A549 (cell line): ENCODE measurements around the gene ARID3A. TPM values are rescaled to one million over a fixed set of nuclear protein-coding genes. Genes with fewer than 3 reads are reported as not detected.

Experiments used
- ATAC-seq, 2 experiments: fragments of 200-7000 bp in 1 of 2; fragments of >200 bp in 1 of 2; cut with Nextera tagmentation in 1 of 2; cut with Tn5 transposase in 1 of 2; 3 replicates each; pipeline versions ENCODE4 v1.8.0 to v1.9.1; 2018 to 2020; ENCODE audit warnings: mild to moderate bottlenecking in 1 of 2, moderate library complexity in 1 of 2
- CTCF ChIA-PET: fragments of 300-600 bp; sonication (Branson Sonifier 250); formaldehyde crosslinking; extraction: SDS; loops from one replicate; lab custom pipeline; 2021; ENCODE audit warnings: antibody characterized with exemption, inconsistent platforms; lab: Yijun Ruan, JAX
- POLR2A ChIA-PET: fragments of 350-600 bp; formaldehyde crosslinking; extraction: SDS; loops from one replicate; lab custom pipeline; 2021; ENCODE audit warnings: antibody characterized with exemption, inconsistent platforms; lab: Yijun Ruan, JAX
- DNase-seq, 2 experiments: peaks; one replicate each; pipeline versions ENCODE4 v3.0.0 to v3.0.0-alpha.2; 2011 to 2016; ENCODE audit warnings: low read depth in 1 of 2, low spot score in 1 of 2
- FAIRE-seq: peaks from 2 replicates; lab custom pipeline; 2011; peaks lifted over from hg19 to GRCh38; lab: Jason Lieb, UNC
- H3K27ac ChIP-seq, 2 experiments: fragments of >200 bp; sonication (Bioruptor Twin); formaldehyde crosslinking; 3 replicates each; pipeline ENCODE4 v1.5.1; 2016 to 2017
- H3K4me1 ChIP-seq: fragments of >200 bp; sonication (Bioruptor Twin); formaldehyde crosslinking; 3 replicates; pipeline ENCODE4 v1.6.1; 2016
- H3K4me2 ChIP-seq: fragments of >200 bp; sonication (Bioruptor Twin); formaldehyde crosslinking; 3 replicates; pipeline ENCODE4 v1.6.1; 2016
- H3K4me3 ChIP-seq: fragments of >200 bp; sonication (Bioruptor Twin); formaldehyde crosslinking; 3 replicates; pipeline ENCODE4 v1.5.1; 2016
- H3K9me3 ChIP-seq: fragments of >200 bp; sonication (Bioruptor Twin); formaldehyde crosslinking; 3 replicates; pipeline ENCODE4 v1.6.1; 2016
- BCL3 ChIP-seq: fragments of >200 bp; sonication (Bioruptor Twin); formaldehyde crosslinking; IDR thresholded peaks from 3 replicates; pipeline ENCODE4 v1.6.1; 2016
- CBX2 ChIP-seq: fragments of 200-600 bp; sonication (generic); IDR thresholded peaks from 2 replicates; pipeline ENCODE4 v1.6.1; 2016; ENCODE audit warnings: low read depth, mild to moderate bottlenecking, borderline replicate concordance
- CHD2 ChIP-seq: fragments of 150-350 bp; IDR thresholded peaks from 2 replicates; pipeline ENCODE4 v1.6.1; 2014; ENCODE audit warnings: low read length; ENCODE audit not compliant: partially characterized antibody
- CTCF ChIP-seq: fragments of >200 bp; sonication (Bioruptor Twin); formaldehyde crosslinking; IDR thresholded peaks from 3 replicates; pipeline ENCODE4 v1.5.1; 2016
- EHF ChIP-seq: fragments of 250-450 bp; sonication (Bioruptor Pico); IDR thresholded peaks from 2 replicates; pipeline ENCODE4 v1.5.0; 2020; ENCODE audit warnings: mild to moderate bottlenecking
- EHMT2 ChIP-seq: fragments of 200-600 bp; sonication (generic); IDR thresholded peaks from 2 replicates; pipeline ENCODE4 v1.6.1; 2016; ENCODE audit warnings: antibody characterized with exemption, low read depth, mild to moderate bottlenecking, moderate library complexity
- FOXS1 ChIP-seq: fragments of 250-450 bp; sonication (Bioruptor Pico); IDR thresholded peaks from 2 replicates; pipeline ENCODE4 v1.5.0; 2020; ENCODE audit warnings: mild to moderate bottlenecking, moderate library complexity
- GATA3 ChIP-seq: IDR thresholded peaks from 2 replicates; pipeline ENCODE4 v1.6.1; 2012; ENCODE audit warnings: borderline replicate concordance
- HEYL ChIP-seq: fragments of 250-450 bp; sonication (Bioruptor Pico); IDR thresholded peaks from 2 replicates; pipeline ENCODE4 v1.8.0; 2021; ENCODE audit warnings: mild to moderate bottlenecking, moderate library complexity
- HOXB5 ChIP-seq: fragments of 250-450 bp; sonication (Bioruptor Pico); IDR thresholded peaks from 2 replicates; pipeline ENCODE4 v1.5.0; 2020; ENCODE audit warnings: mild to moderate bottlenecking, moderate library complexity
- JUN ChIP-seq, 2 experiments: fragments of >200 bp; sonication (Bioruptor Twin); formaldehyde crosslinking; IDR thresholded peaks; 2 replicates in 1 of 2; 3 replicates in 1 of 2; pipeline ENCODE4 v1.6.1; 2016 to 2017
- KDM5A ChIP-seq: fragments of 200-600 bp; sonication (generic); IDR thresholded peaks from 2 replicates; pipeline ENCODE4 v1.6.1; 2016; ENCODE audit warnings: antibody characterized with exemption, mild to moderate bottlenecking
- MYC ChIP-seq: IDR thresholded peaks from 2 replicates; pipeline ENCODE4 v1.6.1; 2012; ENCODE audit warnings: mild to moderate bottlenecking, inconsistent platforms, low read length, improper control_type of control experiment, borderline replicate concordance
- NPAS2 ChIP-seq: fragments of 250-450 bp; sonication (Bioruptor Pico); IDR thresholded peaks from 2 replicates; pipeline ENCODE4 v1.8.0; 2022; ENCODE audit warnings: mild to moderate bottlenecking, moderate library complexity, borderline replicate concordance
- NR3C1 ChIP-seq: fragments of >200 bp; sonication (Bioruptor Twin); formaldehyde crosslinking; IDR thresholded peaks from 3 replicates; pipeline ENCODE4 v1.6.1; 2017
- POLR2AphosphoS2 ChIP-seq: conservative IDR thresholded peaks from 2 replicates; pipeline ENCODE4 v1.6.1; 2012; ENCODE audit warnings: low read length, improper control_type of control experiment, inconsistent platforms
- RCOR1 ChIP-seq: fragments of 150-350 bp; IDR thresholded peaks from 2 replicates; pipeline ENCODE4 v1.6.1; 2014; ENCODE audit warnings: antibody characterized with exemption, low read length, low read depth
- RFX5 ChIP-seq: fragments of 450-650 bp; IDR thresholded peaks from 2 replicates; pipeline ENCODE4 v1.7.1; 2014; ENCODE audit warnings: antibody characterized with exemption, mild to moderate bottlenecking, moderate library complexity
- RNF2 ChIP-seq: fragments of 200-600 bp; sonication (generic); IDR thresholded peaks from 2 replicates; pipeline ENCODE4 v1.6.1; 2016; ENCODE audit warnings: low read depth, mild to moderate bottlenecking, antibody characterized with exemption, moderate library complexity, borderline replicate concordance
- SMC3 ChIP-seq: fragments of >200 bp; sonication (Bioruptor Twin); formaldehyde crosslinking; IDR thresholded peaks from 3 replicates; pipeline ENCODE4 v1.6.1; 2018; ENCODE audit warnings: inconsistent platforms
- TP53 ChIP-seq: fragments of 250-450 bp; sonication (Bioruptor Pico); IDR thresholded peaks from 2 replicates; pipeline ENCODE4 v1.5.0; 2021; ENCODE audit warnings: mild to moderate bottlenecking, moderate library complexity
- ZC3H11A ChIP-seq: fragments of 450-650 bp; IDR thresholded peaks from 2 replicates; pipeline ENCODE4 v1.6.1; 2014; ENCODE audit warnings: antibody characterized with exemption, mild to moderate bottlenecking
- ZFP36 ChIP-seq: fragments of 450-650 bp; IDR thresholded peaks from 2 replicates; pipeline ENCODE4 v1.6.1; 2014; ENCODE audit warnings: borderline replicate concordance; ENCODE audit not compliant: partially characterized antibody
- ZNF302 ChIP-seq: fragments of 250-450 bp; sonication (Bioruptor Pico); IDR thresholded peaks from 2 replicates; pipeline ENCODE4 v1.9.0; 2021; ENCODE audit warnings: inconsistent platforms, mild to moderate bottlenecking, moderate library complexity
- WGBS: methylation state at CpG from one replicate; pipeline ENCODE4 v1.1.6; 2017; ENCODE audit errors: missing lambda C conversion rate; 5-methylcytosine and 5-hydroxymethylcytosine counted together
- polyA plus RNA-seq, 4 experiments: library from polyadenylated mRNA; depleted of rRNA in 3 of 4; stranded (reverse); fragments of >200 nt; fragmentation: RNase III in 1 of 4; extraction: RNeasy Plus Mini Kit Qiagen cat#74134 plus additional on column Dnase treatment in 1 of 4; gene quantifications; 2 replicates in 3 of 4; 3 replicates in 1 of 4; pipeline ENCODE4 v1.2.3, GENCODE V29; 2011 to 2017
- TF ChIP-seq, protein P1 (sequence below): IDR thresholded peaks from 2 replicates; pipeline ENCODE4 v1.6.1; 2012; ENCODE audit warnings: low read depth, borderline replicate concordance
- TF ChIP-seq, protein P2 (sequence below): IDR thresholded peaks from 2 replicates; pipeline ENCODE4 v1.6.1; 2012

ARID3A gene
- polyA plus RNA-seq, 2 of the 4 experiments (the other 2 are of a cell fraction) = 3.3 to 6.1 TPM

DNA sequence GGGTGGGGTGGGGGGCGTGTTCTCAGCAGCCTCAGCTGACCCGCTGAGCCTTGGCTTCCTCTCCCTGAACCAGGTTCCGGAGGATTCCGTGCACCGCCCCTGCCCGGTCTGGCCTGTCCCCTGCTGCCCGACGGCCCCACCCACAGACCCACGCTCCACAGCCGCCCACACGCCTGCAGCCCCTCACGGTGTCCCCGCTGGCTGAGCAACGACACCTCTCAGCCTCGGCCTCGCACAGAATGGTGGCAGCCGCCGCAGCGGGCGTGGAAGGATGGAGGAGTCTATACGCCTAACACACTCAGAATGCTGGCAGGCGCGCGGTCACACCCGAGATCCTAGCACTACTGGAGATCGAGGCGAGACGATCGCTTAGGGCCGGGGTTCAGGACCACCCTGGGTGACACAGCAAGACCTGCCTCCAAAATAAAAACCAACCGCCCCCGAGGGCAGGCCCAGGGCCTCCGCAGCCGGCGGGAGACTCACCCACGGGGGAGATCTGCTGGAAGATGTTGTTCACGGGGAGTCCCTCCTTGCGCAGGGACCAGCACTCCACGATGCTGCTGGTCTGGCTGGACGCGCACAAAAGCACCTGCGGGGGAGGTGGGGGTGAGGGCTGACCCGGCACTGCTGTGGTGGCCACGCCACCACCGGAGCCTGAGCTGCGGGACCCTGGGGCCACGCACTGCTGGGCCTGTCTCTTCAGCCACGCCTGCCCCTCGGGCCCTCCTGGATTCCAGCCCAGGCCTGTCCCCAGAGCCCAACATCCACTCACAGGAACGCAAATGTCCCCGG, 41.2 kb upstream of the ARID3A start:
- no peak for ATAC-seq
- Histone ChIP-seq H3K4me3 (no peak overlapping the region), H3K4me2 (no peak overlapping the region), H3K27ac (no peak overlapping the region), H3K9me3 (no peaks in the 10 kb centered on the region), H3K4me1 (no peaks in the 10 kb centered on the region)
- no peak for FAIRE-seq
- CTCF ChIA-PET = no interaction called here
- 95% methylated on average over 27 of the region's 51 CpGs for WGBS
- TF ChIP-seq RFX5 (no peak), SMC3 (no peak), CBX2 (no peak), CHD2 (no peak), NR3C1 (no peak)
- POLR2A ChIA-PET = no interaction called here
- no peak for DNase-seq

DNA sequence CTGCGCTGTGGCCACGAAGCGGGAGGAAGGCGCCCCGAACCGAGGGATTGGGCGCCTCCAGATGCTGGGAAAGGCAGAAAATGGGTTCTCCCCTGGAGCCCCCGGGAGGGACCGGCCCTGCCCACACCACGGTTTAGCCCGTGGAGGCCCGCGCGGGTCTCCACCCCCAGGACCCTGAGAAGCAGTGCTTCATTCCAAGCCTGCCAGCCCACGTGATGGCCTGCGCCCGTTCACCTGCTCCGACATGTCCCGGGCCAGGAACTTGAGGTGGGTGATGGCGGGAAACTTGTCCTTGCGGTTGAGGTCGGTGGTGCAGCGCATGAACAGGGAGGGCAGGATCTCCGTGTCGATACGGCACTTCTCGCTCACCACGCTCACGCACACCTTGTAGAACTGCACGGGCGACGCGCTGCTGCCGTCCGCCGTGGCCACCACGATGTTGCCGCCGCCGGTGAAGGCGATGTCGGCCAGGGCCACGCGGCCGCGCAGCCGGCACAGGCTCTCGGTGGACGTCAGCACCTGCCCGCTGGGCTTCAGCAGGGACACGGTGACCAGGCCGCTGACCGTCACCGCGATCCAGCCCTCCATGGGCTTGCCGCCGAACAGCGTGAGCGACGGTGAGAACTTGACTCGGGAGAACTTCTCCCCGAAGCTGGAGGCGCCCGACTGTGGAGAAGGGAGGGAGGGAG, 40.2 kb upstream of the ARID3A start:
- no peak overlapping the region for H3K4me2 ChIP-seq
- no peak for DNase-seq
- TF ChIP-seq TP53 (CRISPR knock-in tag) (no peak), HEYL (CRISPR knock-in tag) (no peak), ZC3H11A (no peak), RCOR1 (no peak), CTCF (no peak), NPAS2 (CRISPR knock-in tag) (no peak), EHF (no peak), POLR2AphosphoS2 (no peak)
- TF ChIP-seq, protein P1, sequence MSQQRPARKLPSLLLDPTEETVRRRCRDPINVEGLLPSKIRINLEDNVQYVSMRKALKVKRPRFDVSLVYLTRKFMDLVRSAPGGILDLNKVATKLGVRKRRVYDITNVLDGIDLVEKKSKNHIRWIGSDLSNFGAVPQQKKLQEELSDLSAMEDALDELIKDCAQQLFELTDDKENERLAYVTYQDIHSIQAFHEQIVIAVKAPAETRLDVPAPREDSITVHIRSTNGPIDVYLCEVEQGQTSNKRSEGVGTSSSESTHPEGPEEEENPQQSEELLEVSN = no peak
- no peak overlapping the region for H3K27ac ChIP-seq
- no peak overlapping the region for H3K4me3 ChIP-seq
- no peak for ATAC-seq
- ChIA-PET POLR2A (no interaction called here), CTCF (no interaction called here)
- H3K9me3 ChIP-seq = no peaks in the 10 kb centered on the region
- no peaks in the 10 kb centered on the region for H3K4me1 ChIP-seq
- no peak for FAIRE-seq
- WGBS = 96% methylated on average over 40 of the region's 64 CpGs

DNA sequence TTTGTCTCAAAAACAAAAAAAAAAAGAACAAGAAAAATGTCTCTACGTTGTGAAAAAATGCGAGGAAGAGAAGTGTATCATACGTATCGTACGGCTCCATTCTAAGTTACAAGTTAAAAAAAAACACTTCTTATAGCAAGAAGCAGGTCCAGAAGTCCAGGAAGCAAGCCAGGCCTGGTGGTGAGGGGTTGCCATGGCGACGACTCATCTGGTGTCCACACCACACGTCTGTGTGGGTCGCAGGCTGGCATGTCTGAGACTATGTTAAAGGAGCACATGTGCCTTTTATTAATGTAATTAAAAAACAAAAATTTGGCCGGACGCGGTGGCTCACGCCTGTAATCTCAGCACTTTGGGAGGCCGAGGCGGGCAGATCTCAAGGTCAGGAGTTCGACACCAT, 38.8 kb upstream of the ARID3A start:
- no peak for TF ChIP-seq MYC
- TF ChIP-seq SMC3 = no peak
- TF ChIP-seq ZNF302 (CRISPR knock-in tag) = no peak
- TF ChIP-seq KDM5A = no peak
- ATAC-seq = no peak
- Histone ChIP-seq H3K4me3 (no peak overlapping the region), H3K9me3 (no peaks in the 10 kb centered on the region), H3K4me1 (no peaks in the 10 kb centered on the region), H3K27ac (no peak overlapping the region), H3K4me2 (no peak overlapping the region)
- no peak for FAIRE-seq
- POLR2A ChIA-PET = no interaction called here
- CTCF ChIA-PET = interaction anchor here (1.5 kb wide), 1 partner anchor 31 kb away, joined by 3 read pairs; no protein-coding TSS in a partner anchor
- DNase-seq = no peak
- WGBS = 87% methylated on average over 16 of the region's 16 CpGs

- no peak overlapping the region for H3K4me2 ChIP-seq
- ATAC-seq (no peak), FAIRE-seq (no peak), DNase-seq (no peak)
- POLR2A ChIA-PET = no interaction called here
- CTCF ChIA-PET = interaction anchor here (1.5 kb wide), 1 partner anchor 31 kb away, joined by 3 read pairs; no protein-coding TSS in a partner anchor
- no peaks in the 10 kb centered on the region for H3K9me3 ChIP-seq
- 95% methylated on average over 9 of the region's 10 CpGs for WGBS
- H3K4me1 ChIP-seq = no peaks in the 10 kb centered on the region
- H3K4me3 ChIP-seq = no peak overlapping the region
- H3K27ac ChIP-seq = no peak overlapping the region
- TF ChIP-seq JUN (IDR thresholded peaks at IDR 0.05) (no peak), EHF (no peak), HOXB5 (CRISPR knock-in tag) (no peak), RNF2 (no peak), ZC3H11A (no peak), BCL3 (no peak), GATA3 (no peak), ZFP36 (no peak), TP53 (CRISPR knock-in tag) (no peak), EHMT2 (no peak), FOXS1 (no peak)
- TF ChIP-seq, protein P2, sequence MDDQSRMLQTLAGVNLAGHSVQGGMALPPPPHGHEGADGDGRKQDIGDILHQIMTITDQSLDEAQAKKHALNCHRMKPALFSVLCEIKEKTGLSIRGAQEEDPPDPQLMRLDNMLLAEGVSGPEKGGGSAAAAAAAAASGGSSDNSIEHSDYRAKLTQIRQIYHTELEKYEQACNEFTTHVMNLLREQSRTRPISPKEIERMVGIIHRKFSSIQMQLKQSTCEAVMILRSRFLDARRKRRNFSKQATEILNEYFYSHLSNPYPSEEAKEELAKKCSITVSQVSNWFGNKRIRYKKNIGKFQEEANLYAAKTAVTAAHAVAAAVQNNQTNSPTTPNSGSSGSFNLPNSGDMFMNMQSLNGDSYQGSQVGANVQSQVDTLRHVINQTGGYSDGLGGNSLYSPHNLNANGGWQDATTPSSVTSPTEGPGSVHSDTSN = no peak
These were observed 38.2 kb upstream of the ARID3A start for GRCh38 chr19:887599-887998.
